A673 (cell line): ENCODE measurements around the gene LYPD3.

Source experiments
- CTCF ChIP-seq: fragments of 300-800, 200-600 bp; sonication (generic); conservative IDR thresholded peaks from 2 replicates; pipeline ENCODE4 v1.5.1; 2017; ENCODE audit warnings: low read depth, mild to moderate bottlenecking, antibody characterized with exemption, low read length, moderate library complexity, mixed read lengths
- EZH2 ChIP-seq: fragments of 200-600 bp; sonication (generic); IDR thresholded peaks from 2 replicates; pipeline ENCODE4 v1.6.1; 2017; ENCODE audit warnings: borderline replicate concordance, low read depth, mild to moderate bottlenecking, mixed read lengths, antibody characterized with exemption, low read length; ENCODE audit not compliant: poor library complexity, severe bottlenecking

- no peak for TF ChIP-seq CTCF
- no peak for TF ChIP-seq EZH2
Measured at GRCh38 chr19:43504426-43505185, 39.2 kb upstream of the LYPD3 start, which contains the start of gene PHLDB3.
